Vagina (tissue), 2 donors: ENCODE measurements around the gene GSTM1.

ENCODE experiments used
- POLR2A ChIP-seq, 2 donors: fragments of 450-650 bp; IDR thresholded peaks; one replicate each; pipeline ENCODE4 v1.6.1; 2017; ENCODE audit warnings: antibody characterized with exemption in 2 of 2, mild to moderate bottlenecking in 2 of 2, moderate library complexity in 2 of 2
- POLR2AphosphoS5 ChIP-seq, 2 donors: sonication (generic); formaldehyde crosslinking; IDR thresholded peaks; one replicate each; pipeline ENCODE4 v1.9.0; 2017; ENCODE audit warnings: antibody characterized with exemption in 2 of 2, mild to moderate bottlenecking in 2 of 2, low read depth in 1 of 2; ENCODE audit not compliant: insufficient read depth in 1 of 2
- TF ChIP-seq, protein P1 (sequence below), 3 experiments: fragments of 450-650 bp in 2 of 3; fragments of 200-600 bp in 1 of 3; sonication (generic) in 1 of 3; IDR thresholded peaks; one replicate each; pipeline ENCODE4 v1.5.1; 2017 to 2019; ENCODE audit warnings: antibody characterized with exemption in 3 of 3, mild to moderate bottlenecking in 2 of 3, moderate library complexity in 2 of 3

DNA sequence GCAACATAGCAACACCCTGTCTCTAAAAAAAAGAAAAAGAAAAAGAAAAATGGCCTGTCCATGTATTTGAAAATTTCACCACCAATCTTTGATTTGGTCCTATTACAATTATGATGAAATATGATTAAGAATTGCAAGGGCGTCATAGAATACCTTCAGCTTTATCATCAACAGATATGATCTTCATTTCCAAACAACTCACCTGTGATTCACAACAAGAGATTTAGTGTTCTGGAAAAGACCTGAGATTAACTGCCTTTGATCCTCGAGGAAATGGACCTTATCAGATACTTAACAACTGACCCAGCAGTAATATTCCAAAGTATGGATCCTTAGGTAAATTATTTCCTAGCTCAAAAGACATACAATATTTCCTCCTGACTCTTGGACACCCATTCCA, 35.2 kb upstream of the GSTM1 start:
- TF ChIP-seq, protein P1, sequence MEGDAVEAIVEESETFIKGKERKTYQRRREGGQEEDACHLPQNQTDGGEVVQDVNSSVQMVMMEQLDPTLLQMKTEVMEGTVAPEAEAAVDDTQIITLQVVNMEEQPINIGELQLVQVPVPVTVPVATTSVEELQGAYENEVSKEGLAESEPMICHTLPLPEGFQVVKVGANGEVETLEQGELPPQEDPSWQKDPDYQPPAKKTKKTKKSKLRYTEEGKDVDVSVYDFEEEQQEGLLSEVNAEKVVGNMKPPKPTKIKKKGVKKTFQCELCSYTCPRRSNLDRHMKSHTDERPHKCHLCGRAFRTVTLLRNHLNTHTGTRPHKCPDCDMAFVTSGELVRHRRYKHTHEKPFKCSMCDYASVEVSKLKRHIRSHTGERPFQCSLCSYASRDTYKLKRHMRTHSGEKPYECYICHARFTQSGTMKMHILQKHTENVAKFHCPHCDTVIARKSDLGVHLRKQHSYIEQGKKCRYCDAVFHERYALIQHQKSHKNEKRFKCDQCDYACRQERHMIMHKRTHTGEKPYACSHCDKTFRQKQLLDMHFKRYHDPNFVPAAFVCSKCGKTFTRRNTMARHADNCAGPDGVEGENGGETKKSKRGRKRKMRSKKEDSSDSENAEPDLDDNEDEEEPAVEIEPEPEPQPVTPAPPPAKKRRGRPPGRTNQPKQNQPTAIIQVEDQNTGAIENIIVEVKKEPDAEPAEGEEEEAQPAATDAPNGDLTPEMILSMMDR (IDR thresholded peaks at IDR 0.05): no peak
- TF ChIP-seq POLR2AphosphoS5 (IDR thresholded peaks at IDR 0.05; ENCODE audit: insufficient read depth in 1 of 2, low read depth in 1 of 2) (no peak), POLR2A (IDR thresholded peaks at IDR 0.05) (no peak)
